Duodenal mucosa (tissue), 2 donors: Measurements from ENCODE around the gene DEFB115.
A peak's percentile ranks its signal among the peaks of the same experiment; 100 is the strongest.
"Not testable (repeated sequence)": the region's sequence is repeated elsewhere in the genome, so short reads cannot be mapped to it uniquely, and the experiment has no call there.

ENCODE experiments used
- H3K27ac ChIP-seq: one replicate; pipeline ENCODE4 v1.7.0; 2013; ENCODE audit warnings: low read depth, low read length
- H3K27me3 ChIP-seq, 2 donors: one replicate each; pipeline ENCODE4 v1.7.0; 2013; ENCODE audit warnings: low read length in 2 of 2, control low read depth in 1 of 2; ENCODE audit not compliant: insufficient read depth in 2 of 2, control insufficient read depth in 1 of 2
- H3K36me3 ChIP-seq, 2 donors: one replicate each; pipeline ENCODE4 v1.7.0; 2013; ENCODE audit warnings: low read length in 2 of 2, control low read depth in 1 of 2; ENCODE audit not compliant: insufficient read depth in 2 of 2, control insufficient read depth in 1 of 2
- H3K4me1 ChIP-seq, 2 donors: one replicate each; pipeline ENCODE4 v1.7.0; 2013; ENCODE audit warnings: low read length in 2 of 2, control low read depth in 1 of 2; ENCODE audit not compliant: insufficient read depth in 2 of 2, control insufficient read depth in 1 of 2
- H3K4me3 ChIP-seq, 2 donors: one replicate each; pipeline ENCODE4 v1.7.0; 2013; ENCODE audit warnings: low read length in 2 of 2, low read depth in 1 of 2
- H3K9ac ChIP-seq, 2 donors: one replicate each; pipeline ENCODE4 v1.7.0; 2013; ENCODE audit warnings: low read length in 2 of 2, low read depth in 1 of 2
- H3K9me3 ChIP-seq, 2 donors: one replicate each; pipeline ENCODE4 v1.7.0; 2013; ENCODE audit warnings: low read length in 2 of 2, control low read depth in 1 of 2; ENCODE audit not compliant: control insufficient read depth in 1 of 2

The DEFB115 gene, protein sequence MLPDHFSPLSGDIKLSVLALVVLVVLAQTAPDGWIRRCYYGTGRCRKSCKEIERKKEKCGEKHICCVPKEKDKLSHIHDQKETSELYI

DNA sequence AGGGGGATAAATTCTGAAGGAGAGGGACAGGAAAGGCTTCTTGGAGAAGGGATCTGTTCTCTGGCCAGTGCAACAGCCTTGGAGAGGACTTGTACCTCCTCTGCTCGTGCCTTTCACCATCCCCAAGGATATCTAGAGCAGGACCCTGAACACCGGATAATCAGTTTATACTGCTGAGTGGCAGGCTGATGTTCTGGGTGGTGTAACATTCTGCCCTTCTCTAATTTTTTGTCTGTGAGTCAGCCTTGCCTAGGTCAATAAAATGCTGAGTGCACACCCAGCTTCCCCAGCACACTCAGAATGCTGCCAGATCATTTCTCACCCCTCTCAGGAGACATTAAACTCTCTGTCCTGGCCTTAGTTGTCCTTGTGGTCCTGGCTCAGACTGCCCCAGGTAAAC is at the start of gene DEFB115:
TSS of gene DEFB115 (plus strand) at position 301 of the 400 bp plus-strand sequence. CDS start at position 301, 0 bp downstream.
- Histone ChIP-seq H3K36me3 (no peaks in the 10 kb centered on the region), H3K4me1 (no peaks in the 10 kb centered on the region), H3K9ac (no peak within 1 kb of the TSS), H3K4me3 (no peak within 1 kb of the TSS), H3K9me3 (peaks cover 12 to 22% of the 10 kb centered on the region in 2 donors), H3K27me3 (no peaks in the 10 kb centered on the region), H3K27ac (no peak within 1 kb of the TSS)

DNA sequence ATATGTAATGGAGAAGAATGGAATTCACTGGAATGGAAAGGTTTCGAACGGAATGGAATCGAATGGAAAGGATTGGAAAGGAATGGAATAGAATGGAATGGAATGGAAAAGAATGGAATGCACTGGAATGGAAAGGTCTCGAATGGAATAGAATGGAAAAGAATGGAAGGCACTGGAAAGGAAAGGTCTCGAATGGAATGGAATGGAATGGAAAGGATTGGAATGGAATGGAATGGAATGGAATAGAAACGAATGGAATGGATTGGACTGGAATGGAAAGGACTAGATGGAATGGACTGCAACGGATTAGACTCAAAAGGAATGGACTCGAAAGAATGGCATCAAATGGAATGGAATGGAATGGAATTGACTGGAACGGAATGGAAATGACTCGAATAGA is 20.5 kb upstream of the DEFB115 start:
- Histone ChIP-seq H3K27me3 (no peaks in the 10 kb centered on the region), H3K36me3 (no peaks in the 10 kb centered on the region), H3K4me1 (no peaks in the 10 kb centered on the region), H3K4me3 (no peak overlapping the region), H3K9ac (no peak overlapping the region), H3K27ac (no peak overlapping the region), H3K9me3 (peaks cover 80 to 98% of the 10 kb centered on the region in 2 donors)

DNA sequence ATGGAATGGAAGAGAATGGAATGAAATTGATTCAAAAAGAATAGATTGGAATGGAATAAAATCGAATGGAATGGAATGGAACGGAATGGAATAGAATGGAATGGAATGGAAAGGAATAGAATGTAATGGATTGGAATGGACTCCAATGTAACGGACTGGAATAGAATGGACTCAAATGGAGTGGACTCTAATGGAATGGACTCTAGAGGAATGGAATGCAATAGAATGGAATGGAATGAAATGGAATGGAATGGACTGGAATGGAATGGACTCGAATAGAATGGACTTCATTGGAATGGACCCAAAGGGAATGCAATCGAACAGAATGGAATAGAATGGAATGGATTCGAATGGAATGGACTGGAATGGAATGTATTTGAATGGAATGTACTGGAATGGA is 19.7 kb upstream of the DEFB115 start:
- Histone ChIP-seq H3K27ac (no peak overlapping the region), H3K27me3 (no peaks in the 10 kb centered on the region), H3K36me3 (no peaks in the 10 kb centered on the region), H3K9me3 (peaks cover 80 to 98% of the 10 kb centered on the region in 2 donors), H3K4me3 (no peak overlapping the region), H3K4me1 (no peaks in the 10 kb centered on the region), H3K9ac (no peak overlapping the region)

DNA sequence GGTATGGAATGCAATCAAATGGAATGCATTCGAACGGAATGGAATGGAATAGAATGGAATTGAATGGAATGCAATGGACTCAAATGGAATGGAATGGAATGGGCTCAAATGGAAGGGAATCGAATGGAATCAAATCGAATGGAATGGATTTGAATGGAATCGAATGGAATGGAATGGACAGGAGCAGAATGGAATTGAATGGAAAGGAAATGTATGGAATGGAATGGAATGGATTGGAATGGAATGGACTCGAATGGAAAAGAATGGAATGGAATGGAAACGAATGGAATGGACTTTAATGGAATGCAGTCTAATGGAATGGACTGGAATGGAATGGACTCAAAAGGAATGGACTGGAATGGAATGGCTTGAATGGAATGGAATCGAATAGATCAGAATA is 18.3 kb upstream of the DEFB115 start:
- H3K4me1 ChIP-seq, result no peaks in the 10 kb centered on the region
- H3K36me3 ChIP-seq, result no peaks in the 10 kb centered on the region
- H3K27ac ChIP-seq, result no peak overlapping the region
- no peaks in the 10 kb centered on the region for H3K27me3 ChIP-seq
- no peak overlapping the region for H3K9ac ChIP-seq
- peak overlapping the region in 1 of 2 donors; percentile 4 for H3K4me3 ChIP-seq
- H3K9me3 ChIP-seq, result peaks cover 82 to 98% of the 10 kb centered on the region in 2 donors

DNA sequence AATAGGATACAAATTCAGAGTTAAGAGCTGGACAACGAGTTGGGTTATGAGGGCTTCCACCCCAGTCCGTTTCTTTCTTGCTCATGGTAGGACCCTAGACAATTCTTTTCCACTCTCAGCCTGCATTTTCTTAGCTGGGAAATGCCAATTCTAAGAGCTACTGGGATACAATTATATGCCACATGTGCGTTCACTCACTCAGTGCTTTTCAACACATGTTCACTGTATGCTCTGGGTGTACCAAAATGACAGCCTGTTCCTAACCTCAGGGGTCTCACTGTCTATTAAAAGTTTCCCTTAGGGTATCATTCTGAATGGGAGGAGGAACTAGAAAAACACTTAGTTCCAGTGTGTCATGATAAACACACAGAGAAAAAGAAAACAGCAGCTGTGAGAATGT is 505 bp upstream of the DEFB115 start:
- H3K4me1 ChIP-seq, result no peaks in the 10 kb centered on the region
- H3K9ac ChIP-seq, result no peak overlapping the region
- no peak overlapping the region for H3K4me3 ChIP-seq
- peaks cover 12 to 22% of the 10 kb centered on the region in 2 donors for H3K9me3 ChIP-seq
- no peaks in the 10 kb centered on the region for H3K27me3 ChIP-seq
- no peaks in the 10 kb centered on the region for H3K36me3 ChIP-seq
- H3K27ac ChIP-seq, result no peak overlapping the region

DNA sequence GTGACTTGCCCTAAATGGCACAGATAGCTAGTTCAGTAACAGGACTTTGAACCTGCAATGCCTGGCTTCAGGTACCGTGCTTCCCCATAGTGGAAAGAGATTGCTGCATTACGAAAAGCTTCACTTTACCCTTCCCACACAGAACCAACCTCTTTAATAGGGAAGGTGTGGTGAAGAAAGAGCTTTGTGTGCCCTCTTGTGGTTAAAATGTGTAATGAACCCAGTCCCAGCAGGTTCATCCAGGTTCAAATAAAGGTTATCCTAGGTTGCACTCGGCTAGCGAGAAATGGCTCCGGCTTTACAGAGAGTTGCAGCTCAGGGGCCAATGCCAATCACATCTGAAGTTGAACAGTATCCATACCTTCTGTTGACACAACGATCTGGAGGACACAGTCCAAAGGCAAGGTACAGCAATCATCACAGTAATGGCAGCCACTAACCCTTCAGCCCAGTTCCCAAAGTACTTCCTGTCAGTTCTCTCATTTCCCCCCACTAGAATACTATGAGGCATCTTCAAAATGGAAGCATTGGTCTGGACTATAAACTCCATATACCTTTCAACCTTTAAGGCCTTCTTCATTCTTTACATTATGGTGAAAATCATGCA is 3.0 kb downstream of the DEFB115 start:
- no peaks in the 10 kb centered on the region for H3K36me3 ChIP-seq
- no peak overlapping the region for H3K27ac ChIP-seq
- no peak overlapping the region for H3K4me3 ChIP-seq
- no peaks in the 10 kb centered on the region for H3K27me3 ChIP-seq
- H3K4me1 ChIP-seq, result no peaks in the 10 kb centered on the region
- H3K9me3 ChIP-seq, result peaks cover 12 to 22% of the 10 kb centered on the region in 2 donors
- no peak overlapping the region for H3K9ac ChIP-seq

DNA sequence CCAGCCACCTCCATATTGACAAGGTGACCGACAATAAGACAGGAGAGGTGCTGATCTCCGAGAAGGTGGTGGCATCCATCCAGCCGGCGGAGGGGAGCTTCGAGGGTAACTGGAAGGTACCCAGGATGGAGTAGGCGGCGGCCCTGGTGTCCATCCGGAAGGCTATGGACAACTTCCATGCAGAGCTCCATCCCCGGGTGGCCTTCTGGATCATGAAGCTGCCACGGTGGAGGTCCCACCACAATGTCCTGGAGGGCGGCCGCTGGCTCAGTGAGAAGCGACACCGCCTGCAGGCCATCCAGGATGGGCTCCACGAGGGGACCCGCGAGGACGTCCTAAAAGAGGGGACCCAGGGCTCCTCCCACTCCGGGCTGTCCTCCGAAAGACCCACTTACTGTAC is 17.0 kb downstream of the DEFB115 start:
- Histone ChIP-seq H3K27ac (no peak overlapping the region), H3K36me3 (no peaks in the 10 kb centered on the region), H3K27me3 (no peaks in the 10 kb centered on the region), H3K4me3 (no peak overlapping the region), H3K9ac (no peak overlapping the region), H3K4me1 (no peaks in the 10 kb centered on the region), H3K9me3 (peaks cover 42 to 47% of the 10 kb centered on the region in 2 donors)

DNA sequence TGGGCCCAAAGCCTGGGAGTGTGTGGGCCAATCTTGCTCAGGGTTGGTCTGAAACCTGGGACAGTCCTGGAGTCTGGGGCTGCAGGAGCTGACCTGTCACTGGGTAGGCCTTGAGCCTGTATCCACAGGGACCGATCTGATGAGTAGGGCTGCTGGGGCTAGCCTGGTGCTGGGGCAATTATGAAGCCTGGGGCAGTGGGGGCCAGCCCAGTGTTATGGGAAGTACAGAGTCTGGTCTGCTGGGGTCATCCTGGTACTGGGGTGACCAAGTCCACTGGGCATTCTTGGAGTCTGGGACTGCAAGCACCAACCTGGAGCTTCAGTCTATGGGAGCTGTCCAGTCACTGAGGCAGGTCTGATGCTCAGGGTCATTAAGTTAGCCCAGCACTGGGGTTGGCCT is 20.7 kb downstream of the DEFB115 start:
- Histone ChIP-seq H3K9ac (no peak overlapping the region), H3K4me1 (no peaks in the 10 kb centered on the region), H3K4me3 (no peak overlapping the region), H3K36me3 (no peaks in the 10 kb centered on the region), H3K9me3 (peaks cover 17 to 22% of the 10 kb centered on the region in 2 donors), H3K27ac (no peak overlapping the region), H3K27me3 (no peaks in the 10 kb centered on the region)

DNA sequence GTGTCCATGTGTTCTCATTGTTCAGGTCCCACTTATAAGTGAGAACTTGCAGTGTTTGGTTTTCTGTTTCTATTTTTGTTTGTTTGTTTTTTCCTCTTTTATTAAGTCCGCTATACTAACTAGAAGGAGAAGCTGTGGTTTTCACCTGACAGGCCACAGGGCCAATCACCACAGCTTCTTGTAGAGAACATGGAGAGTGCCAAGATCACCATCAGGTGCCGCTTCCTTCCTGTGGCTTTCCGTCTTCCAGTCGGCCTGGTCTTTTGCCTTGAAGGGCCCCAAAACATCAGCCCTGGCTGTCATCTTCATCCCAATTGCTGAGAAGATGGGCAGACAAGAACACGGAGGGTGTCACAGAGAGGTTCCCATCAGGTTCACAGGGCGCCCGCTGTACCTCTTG is 27.5 kb downstream of the DEFB115 start:
- H3K36me3 ChIP-seq, H3K4me3 ChIP-seq, H3K27me3 ChIP-seq: not testable (repeated sequence)

DNA sequence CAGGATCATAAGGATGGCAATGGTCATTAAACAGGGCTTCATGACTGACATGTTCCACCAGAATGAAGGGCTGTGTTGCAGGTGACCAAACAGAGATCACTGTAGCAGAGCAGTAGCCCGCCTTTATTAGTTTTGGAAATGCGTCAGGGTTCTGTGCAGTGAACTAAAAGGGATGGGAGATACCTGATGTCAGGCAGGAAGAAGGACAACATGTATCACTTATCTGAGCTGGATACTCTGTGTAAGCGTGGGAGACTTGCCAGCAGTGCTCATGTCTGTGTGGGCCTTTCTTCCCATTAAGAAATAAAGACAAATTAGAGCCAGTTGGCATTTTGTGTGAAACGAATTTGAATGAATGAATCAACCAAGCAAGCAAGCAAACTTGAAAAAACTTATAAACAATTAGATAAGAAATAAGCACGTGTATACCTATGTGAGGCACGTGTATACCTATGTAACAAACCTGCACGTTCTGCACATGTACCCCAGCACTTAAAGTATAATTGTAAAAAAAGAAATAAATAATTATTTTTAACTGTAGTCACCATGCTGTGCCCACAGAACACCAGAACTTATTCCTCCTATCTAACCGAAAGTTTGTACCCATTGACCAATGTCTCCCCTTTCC is 51.2 kb downstream of the DEFB115 start, which contains the start of gene DEFB116:
TSS of gene DEFB116 (minus strand) at position 51 of the 628 bp plus-strand sequence. CDS start at position 51, 0 bp downstream.
- H3K36me3 ChIP-seq, result no peaks in the 10 kb centered on the region
- no peak within 1 kb of the TSS for H3K9ac ChIP-seq
- no peaks in the 10 kb centered on the region for H3K27me3 ChIP-seq
- no peak within 1 kb of the TSS for H3K4me3 ChIP-seq
- H3K27ac ChIP-seq, result no peak within 1 kb of the TSS
- peaks cover 5 to 6% of the 10 kb centered on the region in 2 donors for H3K9me3 ChIP-seq
- H3K4me1 ChIP-seq, result no peaks in the 10 kb centered on the region

More for the DNA sequence above, 27.5 kb downstream of the DEFB115 start:
- not testable (repeated sequence) for H3K27ac ChIP-seq, H3K4me1 ChIP-seq, H3K9ac ChIP-seq
- peaks cover 18 to 36% of the 10 kb centered on the region in 2 donors for H3K9me3 ChIP-seq
